Measurements from ENCODE around the gene MYH9. TPM values are rescaled to one million over a fixed set of nuclear protein-coding genes. Genes with fewer than 3 reads are reported as not detected.

Gene MYH9
- total RNA-seq, 2 donors from 2014 or later = 294 to 323 TPM

DNA sequence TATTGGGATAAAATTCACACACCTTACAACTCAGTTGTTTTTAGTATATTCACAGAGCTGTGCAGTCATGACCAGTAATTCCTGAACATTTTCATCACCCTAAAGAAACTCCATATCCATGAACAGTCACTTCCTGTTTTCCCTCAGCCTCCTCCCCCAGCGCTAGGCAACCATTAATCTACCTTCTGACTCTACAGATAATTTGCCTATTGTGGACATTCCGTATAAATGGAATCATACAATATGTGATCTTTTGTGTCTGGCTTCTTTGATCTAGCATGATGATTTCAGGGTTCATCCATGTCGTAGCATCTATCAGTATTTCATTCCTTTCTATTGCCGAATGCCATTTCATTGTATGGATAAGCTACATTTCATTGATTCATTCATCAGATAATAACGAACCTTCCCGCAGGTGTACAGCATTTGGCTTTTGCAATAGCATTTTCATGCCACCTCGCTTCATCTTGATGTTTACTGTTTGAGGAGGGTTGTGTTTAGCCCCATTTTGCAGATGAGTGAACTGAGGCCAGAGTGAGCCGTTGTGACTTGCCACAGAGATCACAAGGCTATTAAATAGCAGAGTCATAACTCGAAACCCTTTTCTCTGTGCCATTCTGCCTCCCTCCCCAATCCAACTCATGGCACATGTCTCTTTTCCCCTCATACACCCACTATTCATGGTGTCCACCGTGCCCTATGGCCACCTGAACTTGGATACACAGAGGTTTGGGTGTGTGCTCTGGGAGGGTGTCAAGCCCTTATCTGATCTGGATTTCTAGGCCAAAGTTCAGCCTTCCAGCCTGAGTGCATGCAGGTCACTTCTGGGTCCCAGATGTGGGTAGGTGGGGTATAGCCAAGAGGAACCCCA, 11.1 kb upstream of the MYH9 start:
- H3K4me1 ChIP-seq = peaks cover 13% of the 10 kb centered on the region
- H3K27ac ChIP-seq = no peak overlapping the region
- DNase-seq = no peak
- no peaks in the 10 kb centered on the region for H3K9me3 ChIP-seq
- H3K36me3 ChIP-seq (replicated peaks in 1 of 2; ENCODE audit: insufficient read depth in 1 of 2, low read depth in 2 of 2) = no peaks in the 10 kb centered on the region
- WGBS, 2 donors = 71% methylated on average over 10 of the region's 10 CpGs
- H3K4me3 ChIP-seq = no peak overlapping the region
- no peak for TF ChIP-seq POLR2A (IDR thresholded peaks at IDR 0.05)
- TF ChIP-seq, protein P1, sequence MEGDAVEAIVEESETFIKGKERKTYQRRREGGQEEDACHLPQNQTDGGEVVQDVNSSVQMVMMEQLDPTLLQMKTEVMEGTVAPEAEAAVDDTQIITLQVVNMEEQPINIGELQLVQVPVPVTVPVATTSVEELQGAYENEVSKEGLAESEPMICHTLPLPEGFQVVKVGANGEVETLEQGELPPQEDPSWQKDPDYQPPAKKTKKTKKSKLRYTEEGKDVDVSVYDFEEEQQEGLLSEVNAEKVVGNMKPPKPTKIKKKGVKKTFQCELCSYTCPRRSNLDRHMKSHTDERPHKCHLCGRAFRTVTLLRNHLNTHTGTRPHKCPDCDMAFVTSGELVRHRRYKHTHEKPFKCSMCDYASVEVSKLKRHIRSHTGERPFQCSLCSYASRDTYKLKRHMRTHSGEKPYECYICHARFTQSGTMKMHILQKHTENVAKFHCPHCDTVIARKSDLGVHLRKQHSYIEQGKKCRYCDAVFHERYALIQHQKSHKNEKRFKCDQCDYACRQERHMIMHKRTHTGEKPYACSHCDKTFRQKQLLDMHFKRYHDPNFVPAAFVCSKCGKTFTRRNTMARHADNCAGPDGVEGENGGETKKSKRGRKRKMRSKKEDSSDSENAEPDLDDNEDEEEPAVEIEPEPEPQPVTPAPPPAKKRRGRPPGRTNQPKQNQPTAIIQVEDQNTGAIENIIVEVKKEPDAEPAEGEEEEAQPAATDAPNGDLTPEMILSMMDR (IDR thresholded peaks at IDR 0.05) = no peak
- intact Hi-C loops (cut with DNase I) = loop anchor here (10.0 kb wide), 1 partner anchor 46 kb away; no protein-coding TSS in a partner anchor
- ATAC-seq = no peak
- H3K27me3 ChIP-seq = no peaks in the 10 kb centered on the region

DNA sequence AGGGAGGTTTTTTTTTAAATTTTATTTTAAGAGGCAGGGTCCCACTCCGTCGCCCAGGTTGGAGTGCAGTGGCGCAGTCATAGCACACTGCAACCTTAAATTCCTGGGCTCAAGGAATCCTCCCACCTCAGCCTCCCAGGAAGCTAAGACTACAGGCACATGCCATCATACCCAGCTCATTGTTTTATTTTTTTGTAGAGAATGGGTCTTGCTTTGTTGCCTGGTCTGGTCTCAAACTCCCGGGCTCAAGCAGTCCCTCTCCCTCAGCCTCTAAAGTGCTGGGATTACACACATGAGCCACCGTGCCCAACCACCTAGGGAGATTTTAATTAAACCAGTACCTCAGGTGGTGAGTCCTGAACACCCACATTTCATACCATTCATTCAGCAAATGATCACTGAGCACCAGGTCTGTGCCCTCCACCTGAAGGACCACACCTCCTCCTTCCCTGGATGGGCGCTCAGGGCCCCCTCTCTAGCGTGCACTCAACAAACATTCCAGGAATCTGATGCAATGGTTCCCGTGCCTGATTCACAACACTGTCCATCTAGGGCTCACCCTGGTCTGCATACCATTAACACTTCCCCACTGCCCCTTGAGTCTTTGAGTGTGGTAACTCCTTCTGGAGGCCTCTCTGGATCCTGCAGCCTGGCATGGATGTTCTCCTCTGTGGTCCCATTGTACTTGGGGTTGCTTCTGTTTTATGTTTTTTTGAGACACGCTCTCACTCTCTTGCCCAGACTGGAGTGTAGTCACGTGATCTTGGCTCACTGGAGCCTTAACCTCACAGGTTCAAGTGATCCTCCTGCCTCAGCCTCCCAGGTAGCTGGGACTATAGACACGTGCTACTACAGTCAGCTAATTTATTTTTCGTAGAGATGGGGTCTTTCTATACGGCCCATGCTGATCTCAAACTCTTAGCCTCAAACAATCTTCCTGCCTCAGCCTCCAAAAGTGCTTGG, 9.6 kb upstream of the MYH9 start:
- Histone ChIP-seq H3K4me1 (peaks cover 13% of the 10 kb centered on the region), H3K27me3 (no peaks in the 10 kb centered on the region), H3K9me3 (no peaks in the 10 kb centered on the region), H3K4me3 (no peak overlapping the region), H3K27ac (no peak overlapping the region), H3K36me3 (replicated peaks in 1 of 2; ENCODE audit: insufficient read depth in 1 of 2, low read depth in 2 of 2) (no peaks in the 10 kb centered on the region)
- intact Hi-C loops (cut with DNase I) = loop anchor here (10.0 kb wide), 1 partner anchor 47 kb away; no protein-coding TSS in a partner anchor
- TF ChIP-seq, protein P1 (IDR thresholded peaks at IDR 0.05) = no peak
- TF ChIP-seq POLR2A (IDR thresholded peaks at IDR 0.05) = no peak
- WGBS, 2 donors = 81 to 83% methylated on average over 13 of the region's 13 CpGs
- ATAC-seq (no peak), DNase-seq (no peak)

DNA sequence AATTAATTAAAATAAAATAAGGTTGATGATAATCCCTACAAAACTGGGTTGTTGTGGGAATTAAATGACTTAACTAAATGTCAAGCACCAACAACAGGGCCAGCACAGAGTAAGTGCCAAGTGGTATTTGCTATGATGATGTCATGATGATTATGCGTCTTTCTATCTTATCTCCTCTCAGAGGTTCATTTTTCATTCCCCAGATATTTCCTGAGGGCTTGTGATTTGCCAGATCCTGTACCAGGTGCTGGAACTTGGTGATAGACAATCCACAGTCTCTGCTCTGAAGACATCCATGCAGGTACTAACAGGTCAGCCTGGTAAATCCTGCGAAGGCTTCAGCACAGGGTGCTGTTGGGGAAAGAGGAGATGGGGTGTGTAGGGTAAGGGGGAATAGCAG, 8.1 kb upstream of the MYH9 start:
- no peak overlapping the region for H3K4me3 ChIP-seq
- no peak for TF ChIP-seq POLR2A (IDR thresholded peaks at IDR 0.05)
- TF ChIP-seq, protein P1 (IDR thresholded peaks at IDR 0.05) = no peak
- intact Hi-C loops (cut with DNase I) = loop anchor here (10.0 kb wide), 1 partner anchor 49 kb away; no protein-coding TSS in a partner anchor
- no peaks in the 10 kb centered on the region for H3K9me3 ChIP-seq
- no peak overlapping the region for H3K27ac ChIP-seq
- DNase-seq = no peak
- H3K36me3 ChIP-seq (replicated peaks in 1 of 2; ENCODE audit: insufficient read depth in 1 of 2, low read depth in 2 of 2) = no peaks in the 10 kb centered on the region
- 49 to 51% methylated on average over 2 of the region's 2 CpGs for WGBS, 2 donors
- peaks cover 13% of the 10 kb centered on the region for H3K4me1 ChIP-seq
- peak; percentile 24 for ATAC-seq
- H3K27me3 ChIP-seq = no peaks in the 10 kb centered on the region

DNA sequence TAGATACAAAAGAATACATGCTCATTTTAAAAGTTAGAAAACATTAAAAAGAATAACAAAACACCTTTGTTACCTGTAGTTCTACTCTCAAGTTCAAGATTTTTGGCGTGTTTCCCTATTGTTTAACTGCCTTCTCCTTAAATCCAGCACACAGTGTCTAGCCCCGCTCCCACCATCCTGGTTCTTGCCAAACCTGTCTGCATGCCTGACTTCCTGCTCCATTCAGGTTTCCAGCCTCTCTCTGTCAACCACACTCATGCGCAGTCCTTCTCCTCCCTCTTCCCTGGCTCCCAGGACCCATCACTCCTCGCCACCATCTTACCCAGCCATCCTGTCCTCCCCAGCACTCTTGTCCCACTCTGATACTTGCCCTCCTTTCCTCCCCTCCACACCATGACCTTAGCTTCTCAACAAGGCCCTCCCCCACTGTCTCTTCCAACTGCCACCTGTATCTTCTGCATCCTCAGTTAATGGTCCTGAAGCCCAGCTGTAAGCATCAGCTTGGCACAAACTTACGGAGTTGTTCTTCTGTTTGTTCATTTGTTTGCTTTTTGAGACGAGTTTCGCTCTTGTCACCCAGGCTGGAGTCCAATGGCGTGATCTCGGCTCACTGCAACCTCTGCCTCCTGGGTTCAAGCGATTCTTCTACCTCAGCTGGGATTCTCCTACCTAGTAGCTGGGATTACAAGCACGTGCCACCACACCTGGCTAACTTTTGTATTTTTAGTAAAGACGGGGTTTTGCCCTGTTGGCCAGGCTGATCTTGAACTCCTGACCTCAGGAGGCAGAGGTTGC, 7.5 kb upstream of the MYH9 start:
- peak in 2 of 4 donors; percentile 30 to 39 for DNase-seq
- Histone ChIP-seq H3K27me3 (no peaks in the 10 kb centered on the region), H3K4me1 (peaks cover 13% of the 10 kb centered on the region), H3K36me3 (replicated peaks in 1 of 2; ENCODE audit: insufficient read depth in 1 of 2, low read depth in 2 of 2) (no peaks in the 10 kb centered on the region), H3K9me3 (no peaks in the 10 kb centered on the region), H3K4me3 (no peak overlapping the region), H3K27ac (peak overlapping the region; percentile 5 to 50 (median 24))
- intact Hi-C loops (cut with DNase I) = loop anchor here (10.0 kb wide), 1 partner anchor 50 kb away; no protein-coding TSS in a partner anchor
- TF ChIP-seq, protein P1 (IDR thresholded peaks at IDR 0.05) = no peak
- TF ChIP-seq POLR2A (IDR thresholded peaks at IDR 0.05) = no peak
- peak; percentile 57 for ATAC-seq
- 64 to 68% methylated on average over 12 of the region's 12 CpGs for WGBS, 2 donors
